SK-N-SH treated with all-trans-retinoic acid at 6 μM for 48 hours (cell line): Measurements from ENCODE around the gene KMT2B.
A peak's percentile ranks its signal among the peaks of the same experiment; 100 is the strongest.

Source experiments
- ATAC-seq: fragments of 200-7000 bp; cut with Tn5 transposase; 3 replicates; pipeline ENCODE4 v1.9.1; 2020; ENCODE audit warnings: mild to moderate bottlenecking, moderate library complexity
- BACH2 ChIP-seq: fragments of 250-450 bp; sonication (Bioruptor Pico); IDR thresholded peaks from 2 replicates; pipeline ENCODE4 v1.9.0; 2021; ENCODE audit warnings: mild to moderate bottlenecking, borderline replicate concordance
- CREB5 ChIP-seq: fragments of 250-450 bp; sonication (Bioruptor Pico); IDR thresholded peaks from 2 replicates; pipeline ENCODE4 v1.5.1; 2020; ENCODE audit warnings: low read depth, mild to moderate bottlenecking, moderate library complexity
- CSDC2 ChIP-seq: fragments of 250-450 bp; sonication (Bioruptor Pico); IDR thresholded peaks from 2 replicates; pipeline ENCODE4 v1.5.0; 2020; ENCODE audit warnings: mild to moderate bottlenecking, moderate library complexity
- CSRNP3 ChIP-seq: fragments of 250-450 bp; sonication (Bioruptor Pico); IDR thresholded peaks from 2 replicates; pipeline ENCODE4 v1.5.1; 2021; ENCODE audit warnings: mild to moderate bottlenecking, moderate library complexity
- ESRRG ChIP-seq: fragments of 250-450 bp; sonication (Bioruptor Pico); IDR thresholded peaks from 2 replicates; pipeline ENCODE4 v1.6.1; 2021; ENCODE audit warnings: mild to moderate bottlenecking
- GLIS3 ChIP-seq: fragments of 250-450 bp; sonication (Bioruptor Pico); IDR thresholded peaks from 2 replicates; pipeline ENCODE4 v1.5.0; 2020; ENCODE audit warnings: mild to moderate bottlenecking, moderate library complexity
- OSR1 ChIP-seq: fragments of 250-450 bp; sonication (Bioruptor Pico); IDR thresholded peaks from 2 replicates; pipeline ENCODE4 v1.8.0; 2022; ENCODE audit warnings: moderate library complexity, mild to moderate bottlenecking, inconsistent platforms
- PATZ1 ChIP-seq: fragments of 250-450 bp; sonication (Bioruptor Pico); IDR thresholded peaks from 2 replicates; pipeline ENCODE4 v1.8.0; 2020; ENCODE audit warnings: mild to moderate bottlenecking, moderate library complexity, borderline replicate concordance
- POU6F1 ChIP-seq: fragments of 250-450 bp; sonication (Bioruptor Pico); IDR thresholded peaks from 2 replicates; pipeline ENCODE4 v1.8.0; 2021; ENCODE audit warnings: low read depth, mild to moderate bottlenecking, moderate library complexity, borderline replicate concordance
- PPARA ChIP-seq: fragments of 250-450 bp; sonication (Bioruptor Pico); IDR thresholded peaks from 2 replicates; pipeline ENCODE4 v1.5.0; 2020; ENCODE audit warnings: mild to moderate bottlenecking, borderline replicate concordance
- RARB ChIP-seq: fragments of 250-450 bp; sonication (Bioruptor Pico); IDR thresholded peaks from 2 replicates; pipeline ENCODE4 v1.8.0; 2021; ENCODE audit warnings: mild to moderate bottlenecking, moderate library complexity
- SNAI2 ChIP-seq: fragments of 250-450 bp; sonication (Bioruptor Pico); IDR thresholded peaks from 2 replicates; pipeline ENCODE4 v1.5.0; 2020; ENCODE audit warnings: mild to moderate bottlenecking, moderate library complexity
- TCF4 ChIP-seq: fragments of 250-450 bp; sonication (Bioruptor Pico); IDR thresholded peaks from 2 replicates; pipeline ENCODE4 v1.8.0; 2021; ENCODE audit warnings: mild to moderate bottlenecking, moderate library complexity, borderline replicate concordance
- TOX ChIP-seq: fragments of 250-450 bp; sonication (Bioruptor Pico); IDR thresholded peaks from 2 replicates; pipeline ENCODE4 v1.8.0; 2021; ENCODE audit warnings: mild to moderate bottlenecking, moderate library complexity, borderline replicate concordance
- ZFP3 ChIP-seq: fragments of 250-450 bp; sonication (Bioruptor Pico); IDR thresholded peaks from 2 replicates; pipeline ENCODE4 v1.5.0; 2020; ENCODE audit warnings: mild to moderate bottlenecking, moderate library complexity
- ZFP30 ChIP-seq: fragments of 450-650 bp; formaldehyde crosslinking; IDR thresholded peaks from 2 replicates; pipeline ENCODE4 v1.5.0; 2022; ENCODE audit warnings: mild to moderate bottlenecking, moderate library complexity
- ZNF565 ChIP-seq: fragments of 450-650 bp; formaldehyde crosslinking; conservative IDR thresholded peaks from 2 replicates; pipeline ENCODE4 v1.5.0; 2020; ENCODE audit warnings: low read depth, mild to moderate bottlenecking, moderate library complexity
- ZNF70 ChIP-seq: fragments of 450-650 bp; formaldehyde crosslinking; IDR thresholded peaks from 2 replicates; pipeline ENCODE4 v1.5.0; 2020; ENCODE audit warnings: mild to moderate bottlenecking, moderate library complexity
- ZNF8 ChIP-seq: fragments of 450-650 bp; formaldehyde crosslinking; IDR thresholded peaks from 2 replicates; pipeline ENCODE4 v1.5.0; 2020; ENCODE audit warnings: mild to moderate bottlenecking, moderate library complexity
- TF ChIP-seq, protein P1 (sequence below): fragments of 250-450 bp; sonication (Bioruptor Pico); IDR thresholded peaks from 2 replicates; pipeline ENCODE4 v1.5.0; 2020; ENCODE audit warnings: mild to moderate bottlenecking, moderate library complexity

Gene KMT2B

GRCh38 chr19:35715355-35715809, 2.4 kb upstream of the KMT2B start:
- TF ChIP-seq, protein P1, sequence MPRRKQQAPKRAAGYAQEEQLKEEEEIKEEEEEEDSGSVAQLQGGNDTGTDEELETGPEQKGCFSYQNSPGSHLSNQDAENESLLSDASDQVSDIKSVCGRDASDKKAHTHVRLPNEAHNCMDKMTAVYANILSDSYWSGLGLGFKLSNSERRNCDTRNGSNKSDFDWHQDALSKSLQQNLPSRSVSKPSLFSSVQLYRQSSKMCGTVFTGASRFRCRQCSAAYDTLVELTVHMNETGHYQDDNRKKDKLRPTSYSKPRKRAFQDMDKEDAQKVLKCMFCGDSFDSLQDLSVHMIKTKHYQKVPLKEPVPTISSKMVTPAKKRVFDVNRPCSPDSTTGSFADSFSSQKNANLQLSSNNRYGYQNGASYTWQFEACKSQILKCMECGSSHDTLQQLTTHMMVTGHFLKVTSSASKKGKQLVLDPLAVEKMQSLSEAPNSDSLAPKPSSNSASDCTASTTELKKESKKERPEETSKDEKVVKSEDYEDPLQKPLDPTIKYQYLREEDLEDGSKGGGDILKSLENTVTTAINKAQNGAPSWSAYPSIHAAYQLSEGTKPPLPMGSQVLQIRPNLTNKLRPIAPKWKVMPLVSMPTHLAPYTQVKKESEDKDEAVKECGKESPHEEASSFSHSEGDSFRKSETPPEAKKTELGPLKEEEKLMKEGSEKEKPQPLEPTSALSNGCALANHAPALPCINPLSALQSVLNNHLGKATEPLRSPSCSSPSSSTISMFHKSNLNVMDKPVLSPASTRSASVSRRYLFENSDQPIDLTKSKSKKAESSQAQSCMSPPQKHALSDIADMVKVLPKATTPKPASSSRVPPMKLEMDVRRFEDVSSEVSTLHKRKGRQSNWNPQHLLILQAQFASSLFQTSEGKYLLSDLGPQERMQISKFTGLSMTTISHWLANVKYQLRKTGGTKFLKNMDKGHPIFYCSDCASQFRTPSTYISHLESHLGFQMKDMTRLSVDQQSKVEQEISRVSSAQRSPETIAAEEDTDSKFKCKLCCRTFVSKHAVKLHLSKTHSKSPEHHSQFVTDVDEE (CRISPR knock-in tag), result no peak
- TF ChIP-seq CSDC2 (CRISPR knock-in tag), result no peak
- no peak for TF ChIP-seq PATZ1 (CRISPR knock-in tag)
- TF ChIP-seq ZNF565 (CRISPR knock-in tag), result no peak
- no peak for TF ChIP-seq ZFP3 (CRISPR knock-in tag)
- no peak for TF ChIP-seq ZFP30 (CRISPR knock-in tag)
- no peak for TF ChIP-seq OSR1
- TF ChIP-seq CSRNP3 (CRISPR knock-in tag), result no peak
- no peak for TF ChIP-seq RARB
- TF ChIP-seq PPARA, result no peak
- TF ChIP-seq CREB5 (CRISPR knock-in tag), result no peak
- TF ChIP-seq ZNF8 (CRISPR knock-in tag), result no peak
- TF ChIP-seq BACH2 (CRISPR knock-in tag), result no peak
- no peak for TF ChIP-seq SNAI2 (CRISPR knock-in tag)
- TF ChIP-seq POU6F1 (CRISPR knock-in tag), result no peak
- TF ChIP-seq TOX, result no peak
- TF ChIP-seq ESRRG, result no peak
- ATAC-seq, result no peak

GRCh38 chr19:35715981-35716800, 1.6 kb upstream of the KMT2B start:
- TF ChIP-seq CREB5 (CRISPR knock-in tag), result no peak
- TF ChIP-seq RARB, result no peak
- no peak for TF ChIP-seq ZNF565 (CRISPR knock-in tag)
- no peak for TF ChIP-seq ZNF8 (CRISPR knock-in tag)
- TF ChIP-seq CSRNP3 (CRISPR knock-in tag), result no peak
- TF ChIP-seq ZFP3 (CRISPR knock-in tag), result no peak
- no peak for TF ChIP-seq OSR1
- no peak for TF ChIP-seq TCF4 (CRISPR knock-in tag)
- no peak for TF ChIP-seq PPARA
- no peak for TF ChIP-seq POU6F1 (CRISPR knock-in tag)
- TF ChIP-seq CSDC2 (CRISPR knock-in tag), result no peak
- no peak for TF ChIP-seq ZNF70 (CRISPR knock-in tag)
- TF ChIP-seq GLIS3 (CRISPR knock-in tag), result no peak

More at GRCh38 chr19:35715981-35716800, 1.6 kb upstream of the KMT2B start:
- peak; percentile 60 for ATAC-seq
